Upper lobe of left lung (tissue), 4 donors: ENCODE data around the gene PPDPF.

ENCODE experiments used
- CTCF ChIP-seq, 6 experiments: fragments of 450-650 bp in 4 of 6; fragments of 200-600 bp in 2 of 6; sonication (generic) in 2 of 6; IDR thresholded peaks; one replicate each; pipeline ENCODE4 v1.5.1; 2016 to 2019; ENCODE audit warnings: antibody characterized with exemption in 6 of 6
- POLR2A ChIP-seq, 4 donors: fragments of 450-650 bp; IDR thresholded peaks; one replicate each; pipeline ENCODE4 v1.5.1; 2016 to 2017; ENCODE audit warnings: antibody characterized with exemption in 4 of 4, mild to moderate bottlenecking in 2 of 4
- POLR2AphosphoS5 ChIP-seq, 2 donors: sonication (generic); formaldehyde crosslinking; IDR thresholded peaks; one replicate each; pipeline ENCODE4 v1.5.1; 2017; ENCODE audit warnings: antibody characterized with exemption in 2 of 2

- no peak for TF ChIP-seq POLR2AphosphoS5 (IDR thresholded peaks at IDR 0.05)
- TF ChIP-seq CTCF (IDR thresholded peaks at IDR 0.05) = no peak
- TF ChIP-seq POLR2A (IDR thresholded peaks at IDR 0.05) = no peak
Observed at GRCh38 chr20:63564036-63564810, 43.7 kb downstream of the PPDPF start.
